LNCAP (cell line): Measurements from ENCODE around the gene CEP152.
A peak's percentile ranks its signal among the peaks of the same experiment; 100 is the strongest.

Source experiments
- TF ChIP-seq, protein P1 (sequence below): fragments of 450-650 bp; IDR thresholded peaks from 2 replicates; pipeline ENCODE4 v1.5.1; 2017; ENCODE audit warnings: mild to moderate bottlenecking

Gene CEP152

DNA sequence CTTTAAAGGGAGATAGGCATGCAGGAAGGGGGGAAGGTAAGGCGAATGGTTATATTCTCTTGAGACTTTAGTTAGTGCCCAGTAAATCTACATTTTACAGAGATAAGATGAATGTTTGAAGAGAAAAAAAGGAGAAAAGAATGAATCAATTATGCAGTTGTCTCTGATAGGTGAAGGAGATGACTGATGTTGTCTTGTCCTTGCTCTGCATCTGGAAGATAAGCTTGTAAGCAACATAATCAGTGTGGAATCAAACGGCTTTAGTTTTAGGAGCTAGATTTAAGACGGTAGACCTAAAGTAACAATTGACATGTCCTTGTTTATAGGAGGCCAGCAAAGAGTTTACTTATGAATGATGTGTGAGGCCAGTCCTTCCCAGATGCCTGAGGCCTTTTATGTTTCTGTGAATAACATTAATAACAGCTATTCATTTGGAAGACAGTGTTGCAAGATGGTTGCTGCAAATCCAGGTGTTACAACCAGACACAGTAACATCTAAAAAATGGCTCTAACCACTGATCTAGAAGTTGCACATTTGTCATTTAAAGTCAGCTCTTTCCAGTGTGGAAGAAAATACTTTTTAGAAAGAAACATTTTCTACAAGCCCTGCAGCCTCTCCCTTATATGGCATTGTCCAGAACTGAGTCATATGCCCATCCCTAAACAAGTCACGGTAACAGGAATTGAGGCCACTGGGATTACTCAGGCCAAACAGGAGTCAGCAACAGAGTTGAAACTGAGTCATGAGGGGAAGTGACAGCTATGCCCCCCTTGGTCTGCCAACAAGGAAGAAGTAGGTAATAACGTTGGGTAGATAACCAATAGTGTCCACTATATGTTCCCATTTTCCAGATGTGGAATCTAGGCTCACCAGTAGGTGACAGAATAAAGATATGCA lies 87.9 kb downstream of the CEP152 start:
- TF ChIP-seq, protein P1, sequence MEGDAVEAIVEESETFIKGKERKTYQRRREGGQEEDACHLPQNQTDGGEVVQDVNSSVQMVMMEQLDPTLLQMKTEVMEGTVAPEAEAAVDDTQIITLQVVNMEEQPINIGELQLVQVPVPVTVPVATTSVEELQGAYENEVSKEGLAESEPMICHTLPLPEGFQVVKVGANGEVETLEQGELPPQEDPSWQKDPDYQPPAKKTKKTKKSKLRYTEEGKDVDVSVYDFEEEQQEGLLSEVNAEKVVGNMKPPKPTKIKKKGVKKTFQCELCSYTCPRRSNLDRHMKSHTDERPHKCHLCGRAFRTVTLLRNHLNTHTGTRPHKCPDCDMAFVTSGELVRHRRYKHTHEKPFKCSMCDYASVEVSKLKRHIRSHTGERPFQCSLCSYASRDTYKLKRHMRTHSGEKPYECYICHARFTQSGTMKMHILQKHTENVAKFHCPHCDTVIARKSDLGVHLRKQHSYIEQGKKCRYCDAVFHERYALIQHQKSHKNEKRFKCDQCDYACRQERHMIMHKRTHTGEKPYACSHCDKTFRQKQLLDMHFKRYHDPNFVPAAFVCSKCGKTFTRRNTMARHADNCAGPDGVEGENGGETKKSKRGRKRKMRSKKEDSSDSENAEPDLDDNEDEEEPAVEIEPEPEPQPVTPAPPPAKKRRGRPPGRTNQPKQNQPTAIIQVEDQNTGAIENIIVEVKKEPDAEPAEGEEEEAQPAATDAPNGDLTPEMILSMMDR = no peak

DNA sequence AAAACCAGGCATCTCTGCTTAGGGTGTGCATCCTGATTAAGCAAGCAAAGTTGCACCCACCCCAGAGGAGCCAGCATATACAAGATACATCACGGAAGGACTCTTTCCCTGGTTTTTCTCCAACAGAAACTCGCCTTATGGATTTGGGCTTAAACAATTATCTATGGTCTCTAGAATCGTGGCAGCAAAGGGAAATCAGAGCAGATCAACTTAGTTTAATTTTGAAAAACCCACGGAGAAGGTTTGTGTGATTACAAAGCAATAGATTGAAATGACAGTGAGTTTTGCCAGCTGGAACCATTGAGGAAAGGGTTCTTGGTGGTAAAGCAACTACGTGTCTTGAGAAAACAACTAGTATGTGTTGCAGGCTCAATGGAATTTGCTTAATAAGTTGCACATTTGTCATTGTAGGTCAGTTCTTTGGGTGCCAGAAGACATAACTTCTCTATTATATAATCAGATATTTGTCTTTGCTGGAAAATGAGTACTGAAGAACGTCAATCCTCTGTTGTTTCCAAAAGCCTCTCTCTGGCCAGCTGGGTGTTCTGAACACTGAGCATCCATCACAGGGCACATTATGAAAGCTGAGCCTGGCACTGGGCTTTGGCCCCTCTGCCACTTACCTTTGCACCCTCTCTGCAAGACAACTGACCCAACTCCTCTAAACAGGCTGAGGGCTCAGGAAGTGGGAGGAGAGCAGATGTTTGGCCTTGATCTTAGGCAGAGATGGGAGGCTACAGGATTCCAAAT lies 89.6 kb downstream of the CEP152 start:
- TF ChIP-seq, protein P1 = no peak

DNA sequence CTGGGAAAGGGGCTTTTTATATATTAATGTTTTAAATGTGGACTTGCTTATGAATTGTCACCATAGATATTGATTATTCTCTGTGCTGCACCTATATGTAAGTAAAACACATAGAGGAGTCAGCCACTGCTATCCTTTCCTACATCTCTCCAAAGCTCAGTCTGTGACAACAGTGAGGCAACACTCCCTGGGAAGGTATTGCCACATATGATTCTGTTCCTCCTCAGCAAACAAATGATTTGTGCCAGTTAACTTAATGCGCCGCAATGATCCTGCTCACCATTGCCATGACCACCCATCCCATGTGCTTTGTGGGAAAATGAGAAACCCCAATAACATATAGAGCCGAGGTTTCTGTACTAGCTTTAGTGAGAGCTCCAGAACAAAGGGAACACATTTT lies 90.2 kb downstream of the CEP152 start:
- TF ChIP-seq, protein P1 = no peak

DNA sequence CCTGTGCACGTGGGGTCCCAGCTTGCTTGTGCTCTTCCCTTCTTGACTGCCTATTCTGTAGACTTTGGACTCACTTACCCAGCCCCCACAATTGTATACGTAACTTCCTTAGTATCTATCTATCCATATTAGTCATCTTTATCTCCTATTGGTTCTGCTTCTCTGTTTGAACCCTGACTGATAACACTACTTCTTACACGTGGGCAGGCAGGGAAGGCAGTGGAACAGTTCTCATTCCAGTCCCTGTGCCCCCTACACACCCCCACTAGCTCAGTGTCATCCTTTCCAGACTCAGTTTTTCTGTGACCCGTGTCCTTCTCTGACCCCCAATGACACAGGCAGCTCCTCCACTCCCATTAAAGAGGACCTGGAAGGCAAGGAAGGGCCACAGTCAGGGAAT lies 91.2 kb downstream of the CEP152 start:
- TF ChIP-seq, protein P1 = no peak

DNA sequence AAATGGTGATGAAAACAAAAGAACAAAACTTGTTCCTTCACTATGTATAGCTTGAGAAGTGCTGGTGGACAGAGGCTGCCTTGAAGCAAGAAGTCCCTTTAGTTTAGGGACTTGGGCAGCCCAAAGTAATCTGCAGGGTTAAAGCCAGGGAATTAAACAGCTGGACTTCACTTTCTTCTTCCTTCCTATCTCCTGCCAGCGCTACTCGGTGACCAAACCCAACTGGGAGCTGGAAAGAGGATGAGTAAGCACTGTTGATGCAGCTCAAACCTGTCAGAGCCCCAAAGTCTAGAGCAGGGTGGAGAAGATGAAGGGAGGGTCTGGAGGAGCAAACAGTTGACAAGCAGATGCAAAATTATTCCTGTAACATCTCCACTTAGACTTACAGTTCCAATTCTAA lies 92.2 kb downstream of the CEP152 start:
- TF ChIP-seq, protein P1 = no peak

DNA sequence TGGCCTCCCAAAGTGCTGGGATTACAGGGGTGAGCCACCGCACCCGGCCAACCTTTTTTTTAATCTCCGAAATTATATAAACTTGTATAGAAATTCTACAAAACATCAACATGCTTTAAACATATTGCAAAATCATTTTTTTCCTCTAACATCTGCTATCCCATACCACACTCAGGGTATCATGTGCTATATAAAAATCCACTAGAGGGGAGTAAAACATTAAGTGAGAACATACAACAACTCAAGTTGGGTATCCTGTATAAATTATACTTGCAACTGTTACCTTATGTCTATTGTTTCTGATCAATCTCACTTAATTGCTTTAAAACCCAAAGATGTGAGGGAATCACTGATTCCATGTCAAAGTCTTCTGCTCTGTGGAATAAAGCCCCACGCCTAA lies 93.4 kb downstream of the CEP152 start:
- TF ChIP-seq, protein P1 = peak; percentile 25; the same call in 1 of the 2 replicates

DNA sequence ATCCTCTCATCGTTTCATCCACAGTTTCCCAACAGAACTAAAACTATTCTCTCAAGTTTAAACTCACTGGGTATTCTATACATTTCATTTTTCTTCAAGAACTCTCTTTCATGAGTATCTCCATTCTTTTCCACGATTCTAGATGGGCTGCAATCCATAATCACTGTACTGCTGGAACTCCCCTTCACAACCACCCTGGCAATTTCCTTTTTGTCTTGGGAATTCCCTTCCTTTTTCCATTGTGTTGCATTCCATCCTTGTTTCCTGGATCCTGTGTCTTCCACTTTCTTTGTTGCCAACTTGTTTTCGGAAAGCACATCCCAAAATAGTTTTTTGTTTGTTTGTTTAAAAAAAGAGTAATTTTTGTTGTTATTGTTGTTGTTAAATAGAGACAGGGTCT lies 98.3 kb downstream of the CEP152 start:
- TF ChIP-seq, protein P1 = no peak
